K562 (cell line): ENCODE data around the gene SLC30A1. TPM values are rescaled to one million over a fixed set of nuclear protein-coding genes. Genes with fewer than 3 reads are reported as not detected.

Source experiments
- NBN ChIP-seq: fragments of 450-650 bp; IDR thresholded peaks from 2 replicates; pipeline ENCODE4 v1.6.1; 2016; ENCODE audit warnings: low read depth, mild to moderate bottlenecking
- TAF9B ChIP-seq: fragments of 450-650 bp; IDR thresholded peaks from 2 replicates; pipeline ENCODE4 v1.6.1; 2018; ENCODE audit warnings: mild to moderate bottlenecking; ENCODE audit not compliant: partially characterized antibody
- ZNF184 ChIP-seq: sonication (generic); formaldehyde crosslinking; IDR thresholded peaks from 2 replicates; pipeline ENCODE4 v1.5.0; 2020; ENCODE audit warnings: missing genetic modification reagents
- ZNF23 ChIP-seq: fragments of 250-450 bp; sonication (Bioruptor Pico); IDR thresholded peaks from 2 replicates; pipeline ENCODE4 v1.4.0; 2020; ENCODE audit warnings: mild to moderate bottlenecking
- polyA plus RNA-seq, 8 experiments: library from polyadenylated mRNA; depleted of rRNA in 4 of 8; stranded (reverse) in 5 of 8; unstranded in 3 of 8; fragments of >200 nt; fragmentation: Nextera tagmentation in 2 of 8; fragmentation: Illumina TruSeq in 1 of 8; extraction: Ambion mirVana in 2 of 8; extraction: Trizol in 1 of 8; gene quantifications; 2 replicates each; pipeline versions ENCODE4 v1.2.1 to v1.2.3, GENCODE V29; 2011 to 2014; ENCODE audit warnings: inconsistent platforms in 1 of 8, missing spikeins in 1 of 8
- total RNA-seq, 7 experiments: library from RNA; depleted of rRNA in 6 of 7; stranded (reverse); fragments of >200 nt in 6 of 7; fragmentation: Illumina TruSeq in 2 of 7; extraction: Trizol in 2 of 7; gene quantifications; 2 replicates each; pipeline versions ENCODE4 v1.2.1 to v1.2.3, GENCODE V29; 2011 to 2021; ENCODE audit warnings: low replicate concordance in 1 of 7
- TF ChIP-seq, protein P1 (sequence below): fragments of 250-450 bp; sonication (Bioruptor Pico); IDR thresholded peaks from 2 replicates; pipeline ENCODE4 v1.5.0; 2021; ENCODE audit warnings: mild to moderate bottlenecking, moderate library complexity
- TF ChIP-seq, protein P2 (sequence below), 2 experiments: fragments of 450-650 bp in 1 of 2; sonication (generic) in 1 of 2; formaldehyde crosslinking in 1 of 2; IDR thresholded peaks; 2 replicates each; pipeline versions ENCODE4 v1.7.1 to v1.9.0; 2016 to 2022; ENCODE audit warnings: inconsistent platforms in 1 of 2, mild to moderate bottlenecking in 1 of 2, missing genetic modification reagents in 1 of 2

SLC30A1 gene
- total and polyA plus RNA-seq, 9 of the 15 experiments (the other 6 are each of a cell fraction or from before 2014, with no cell fraction given), result 4.1 to 14.4 (median 6.6) TPM

DNA sequence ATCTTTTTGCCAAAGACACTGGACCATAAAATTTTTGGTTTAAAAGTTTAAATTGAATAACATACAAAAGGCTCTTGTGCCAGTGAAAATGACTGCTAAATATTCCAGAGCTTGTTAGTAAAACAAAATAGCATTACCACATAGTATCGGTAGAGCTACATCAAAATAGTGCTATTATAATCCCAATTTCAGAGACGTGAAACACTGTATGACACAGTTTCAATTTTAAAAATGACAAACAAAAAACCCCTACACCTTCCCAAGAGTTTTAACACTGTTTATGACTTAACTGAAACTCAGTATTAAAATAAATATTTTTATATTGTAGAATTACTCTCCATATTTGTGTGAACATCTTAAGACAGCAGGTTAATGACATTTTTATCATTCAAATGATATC lies 7.0 kb downstream of the SLC30A1 start (continued):
- TF ChIP-seq, protein P1, sequence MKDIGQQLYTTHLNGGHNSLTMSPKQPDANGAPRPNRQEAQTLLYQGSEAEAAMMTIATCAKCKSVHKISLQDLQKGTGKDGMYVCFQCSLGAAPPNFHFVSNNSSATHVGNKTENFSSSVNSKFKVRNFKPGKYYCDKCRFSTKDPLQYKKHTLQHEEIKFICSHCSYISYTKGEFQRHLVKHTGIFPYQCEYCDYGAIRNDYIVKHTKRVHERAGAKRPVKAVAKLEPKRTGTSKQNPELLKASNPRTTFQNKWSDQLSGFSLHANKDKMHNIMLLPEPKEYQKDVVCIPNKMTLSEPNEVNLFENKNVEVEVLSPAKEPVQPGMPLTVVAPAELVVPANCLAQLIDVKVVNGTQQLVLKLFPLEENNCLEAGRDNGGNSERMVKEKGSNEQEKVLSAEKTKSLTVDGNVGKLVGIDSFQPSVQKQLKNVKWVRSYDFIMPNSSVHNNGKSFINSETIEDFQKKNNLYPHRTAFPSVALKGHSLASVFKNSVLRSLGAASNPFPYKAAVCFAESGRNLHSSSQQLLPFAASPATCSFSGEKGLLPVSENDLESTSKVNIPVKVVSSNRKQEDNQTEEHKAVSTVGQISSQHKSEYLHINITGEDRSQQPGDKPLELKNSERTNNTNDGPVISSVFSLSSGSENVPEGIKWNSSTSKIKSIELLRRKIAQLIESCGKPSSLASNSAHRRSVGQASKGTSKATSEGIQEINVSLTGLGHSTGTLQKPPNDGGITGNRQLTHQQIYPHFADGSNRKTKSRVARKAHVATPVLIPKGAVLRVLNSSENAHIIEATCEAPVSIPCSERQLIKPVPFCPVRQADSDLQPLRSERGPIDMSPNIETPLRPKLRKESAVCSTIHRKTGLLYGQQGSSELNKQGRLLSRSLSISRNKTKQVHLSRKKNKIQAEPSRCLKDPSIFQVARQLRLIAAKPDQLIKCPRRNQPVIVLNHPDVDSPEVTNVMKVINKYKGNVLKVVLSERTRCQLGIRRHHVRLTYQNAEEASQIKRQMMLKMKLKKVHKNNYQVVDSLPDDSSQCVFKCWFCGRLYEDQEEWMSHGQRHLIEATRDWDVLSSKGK, result no peak
- TF ChIP-seq ZNF23 (CRISPR knock-in tag), result no peak
- TF ChIP-seq ZNF184 (CRISPR knock-in tag), result no peak
- TF ChIP-seq, protein P2, sequence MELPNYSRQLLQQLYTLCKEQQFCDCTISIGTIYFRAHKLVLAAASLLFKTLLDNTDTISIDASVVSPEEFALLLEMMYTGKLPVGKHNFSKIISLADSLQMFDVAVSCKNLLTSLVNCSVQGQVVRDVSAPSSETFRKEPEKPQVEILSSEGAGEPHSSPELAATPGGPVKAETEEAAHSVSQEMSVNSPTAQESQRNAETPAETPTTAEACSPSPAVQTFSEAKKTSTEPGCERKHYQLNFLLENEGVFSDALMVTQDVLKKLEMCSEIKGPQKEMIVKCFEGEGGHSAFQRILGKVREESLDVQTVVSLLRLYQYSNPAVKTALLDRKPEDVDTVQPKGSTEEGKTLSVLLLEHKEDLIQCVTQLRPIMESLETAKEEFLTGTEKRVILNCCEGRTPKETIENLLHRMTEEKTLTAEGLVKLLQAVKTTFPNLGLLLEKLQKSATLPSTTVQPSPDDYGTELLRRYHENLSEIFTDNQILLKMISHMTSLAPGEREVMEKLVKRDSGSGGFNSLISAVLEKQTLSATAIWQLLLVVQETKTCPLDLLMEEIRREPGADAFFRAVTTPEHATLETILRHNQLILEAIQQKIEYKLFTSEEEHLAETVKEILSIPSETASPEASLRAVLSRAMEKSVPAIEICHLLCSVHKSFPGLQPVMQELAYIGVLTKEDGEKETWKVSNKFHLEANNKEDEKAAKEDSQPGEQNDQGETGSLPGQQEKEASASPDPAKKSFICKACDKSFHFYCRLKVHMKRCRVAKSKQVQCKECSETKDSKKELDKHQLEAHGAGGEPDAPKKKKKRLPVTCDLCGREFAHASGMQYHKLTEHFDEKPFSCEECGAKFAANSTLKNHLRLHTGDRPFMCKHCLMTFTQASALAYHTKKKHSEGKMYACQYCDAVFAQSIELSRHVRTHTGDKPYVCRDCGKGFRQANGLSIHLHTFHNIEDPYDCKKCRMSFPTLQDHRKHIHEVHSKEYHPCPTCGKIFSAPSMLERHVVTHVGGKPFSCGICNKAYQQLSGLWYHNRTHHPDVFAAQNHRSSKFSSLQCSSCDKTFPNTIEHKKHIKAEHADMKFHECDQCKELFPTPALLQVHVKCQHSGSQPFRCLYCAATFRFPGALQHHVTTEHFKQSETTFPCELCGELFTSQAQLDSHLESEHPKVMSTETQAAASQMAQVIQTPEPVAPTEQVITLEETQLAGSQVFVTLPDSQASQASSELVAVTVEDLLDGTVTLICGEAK (IDR thresholded peaks at IDR 0.05), result no peak
- TF ChIP-seq, protein P2 (CRISPR knock-in tag; IDR thresholded peaks at IDR 0.05), result no peak
- no peak for TF ChIP-seq NBN
- no peak for TF ChIP-seq TAF9B
